ENCODE measurements around the gene RPIA.

Gene RPIA

GRCh38 chr2:88686320-88686719 is 5.2 kb upstream of the RPIA start:
- DNase-seq (ENCODE audit: low read depth), result no peak

GRCh38 chr2:88687384-88687783 is 4.1 kb upstream of the RPIA start:
- no peak for DNase-seq (ENCODE audit: low read depth)

- DNase-seq (ENCODE audit: low read depth), result peak; percentile 13
These were observed 708 bp upstream of the RPIA start for GRCh38 chr2:88690591-88691338.

- no peak for DNase-seq (ENCODE audit: low read depth)
These were observed 714 bp downstream of the RPIA start for GRCh38 chr2:88692187-88692586.

DNA sequence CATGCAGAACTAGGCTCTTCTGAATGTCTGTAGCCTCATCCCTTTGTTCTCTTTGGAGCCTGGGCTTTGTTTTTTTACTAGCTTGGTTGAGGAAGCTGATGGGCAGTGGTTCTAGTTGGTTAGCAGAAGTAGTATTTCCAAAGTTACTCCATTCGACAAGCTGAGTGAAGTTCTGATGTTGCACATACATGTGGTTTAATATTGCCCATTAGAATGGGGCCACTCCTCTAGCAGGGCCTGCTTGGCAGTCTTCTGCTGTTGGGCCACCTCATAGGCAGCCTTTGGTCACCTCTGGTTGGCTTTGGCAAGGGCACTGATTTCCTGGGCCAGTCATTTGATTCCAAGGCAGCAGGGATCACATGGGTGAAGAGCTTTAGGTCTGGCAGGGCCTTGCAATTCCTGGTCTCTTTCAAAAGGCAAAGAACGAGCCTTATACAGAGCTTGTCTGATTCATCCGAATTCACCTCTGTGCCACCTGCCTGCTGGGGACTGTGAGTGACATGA is 2.5 kb downstream of the RPIA start:
- no peak for DNase-seq (ENCODE audit: low read depth)

GRCh38 chr2:88696611-88697010 is 5.1 kb downstream of the RPIA start:
- no peak for DNase-seq (ENCODE audit: low read depth)

- no peak for DNase-seq (ENCODE audit: low read depth)
These were observed 6.0 kb downstream of the RPIA start for GRCh38 chr2:88697370-88698026.

GRCh38 chr2:88698027-88698413 is 6.5 kb downstream of the RPIA start:
- DNase-seq (ENCODE audit: low read depth), result no peak

DNA sequence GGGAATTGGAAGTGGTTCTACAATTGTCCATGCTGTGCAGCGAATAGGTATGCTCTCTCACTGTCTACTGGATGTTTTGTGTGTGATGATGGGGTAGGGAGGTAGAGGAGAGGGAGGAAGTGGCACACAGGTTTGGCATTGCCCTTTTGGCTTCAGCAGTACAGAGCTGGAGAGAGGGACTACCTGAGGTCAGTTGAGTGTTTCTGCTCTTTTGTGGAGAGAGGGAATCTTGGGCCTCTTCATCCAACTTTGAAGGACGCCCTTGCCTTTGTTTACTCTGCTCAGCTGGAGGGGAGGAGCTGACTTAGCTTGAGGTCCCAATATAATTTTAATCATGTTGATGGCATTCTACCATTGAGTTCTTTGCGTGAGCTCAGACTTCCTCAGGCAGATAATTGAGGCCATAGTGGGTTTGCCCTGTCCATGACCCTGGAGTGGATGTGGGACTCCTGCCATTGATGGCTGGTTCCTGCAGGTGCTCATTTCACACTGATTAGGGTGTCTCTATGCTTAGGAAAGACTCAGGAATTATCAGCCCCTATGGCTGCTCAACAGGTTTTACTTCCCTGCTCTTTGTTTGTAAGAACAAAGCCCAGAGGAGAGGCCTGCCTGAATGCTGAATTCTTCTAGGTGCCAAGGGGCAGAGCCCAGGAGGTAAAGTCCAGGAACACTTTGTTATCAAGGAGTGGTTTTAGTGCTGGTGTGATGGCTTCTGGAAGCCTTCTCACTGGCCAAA is 7.2 kb downstream of the RPIA start:
- no peak for DNase-seq (ENCODE audit: low read depth)

DNA sequence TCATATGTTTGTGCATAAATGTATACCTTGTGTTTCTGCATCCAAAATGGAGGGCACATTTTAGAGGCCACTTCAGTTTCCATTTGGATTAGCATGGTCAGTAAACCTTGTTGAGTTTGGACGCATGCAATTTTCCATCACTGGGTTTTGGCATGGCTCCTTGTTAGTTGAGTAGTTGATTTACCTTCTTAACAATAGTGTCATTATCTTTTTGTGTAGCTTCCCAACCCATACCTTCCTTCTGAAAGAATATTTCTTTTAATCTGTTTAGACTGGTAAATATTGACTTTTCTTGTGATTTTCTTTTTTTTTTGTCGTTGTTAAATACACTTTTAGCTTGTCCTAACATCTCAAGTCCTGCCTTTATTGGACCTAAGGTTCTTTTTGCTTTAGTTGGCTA is 15.5 kb downstream of the RPIA start:
- no peak for DNase-seq (ENCODE audit: low read depth)

- no peak for DNase-seq (ENCODE audit: low read depth)
These were observed 17.7 kb downstream of the RPIA start for GRCh38 chr2:88709181-88709631.

DNA sequence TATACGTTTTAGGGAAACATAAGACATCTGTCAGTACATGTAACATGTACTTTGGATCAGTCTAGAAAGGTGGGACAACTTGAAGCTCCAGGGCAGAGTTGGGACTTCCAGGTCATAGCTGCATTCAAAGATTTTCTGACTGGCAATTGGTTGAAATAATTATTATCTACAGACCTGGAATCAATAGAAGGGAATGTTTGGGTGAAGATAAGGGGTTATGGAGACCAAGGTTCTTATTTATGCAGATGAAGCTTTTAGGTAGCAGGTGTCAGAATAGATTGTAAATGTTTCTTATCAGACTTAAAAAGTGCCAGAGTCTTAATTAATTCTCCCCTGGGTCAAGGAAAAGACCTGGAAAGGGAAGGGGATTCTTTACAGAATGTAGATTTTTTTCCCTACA is 19.8 kb downstream of the RPIA start:
- DNase-seq (ENCODE audit: low read depth), result no peak

- DNase-seq (ENCODE audit: low read depth), result no peak
These were observed 20.4 kb downstream of the RPIA start for GRCh38 chr2:88711897-88712296.

DNA sequence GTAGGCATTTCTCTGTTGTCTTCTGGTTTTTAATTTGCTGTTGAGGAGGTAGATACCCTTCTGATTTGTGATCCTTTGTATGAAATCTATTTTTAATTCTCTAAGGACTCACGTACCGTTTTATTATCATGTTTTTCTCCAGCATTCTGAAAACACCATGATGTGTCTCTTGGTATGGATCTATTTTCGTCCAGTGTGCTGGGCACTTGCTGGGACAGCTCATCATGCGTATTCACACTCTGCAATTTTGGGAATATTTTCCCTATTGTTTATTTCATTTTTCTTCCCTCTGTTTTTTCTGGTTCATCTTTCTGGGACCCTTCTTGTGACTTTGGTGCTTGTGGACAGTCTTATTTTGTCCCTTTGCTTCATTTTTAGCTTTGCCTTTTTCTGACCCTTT is 21.9 kb downstream of the RPIA start:
- no peak for DNase-seq (ENCODE audit: low read depth)

GRCh38 chr2:88714667-88715066 is 23.2 kb downstream of the RPIA start:
- no peak for DNase-seq (ENCODE audit: low read depth)

- no peak for DNase-seq (ENCODE audit: low read depth)
These were observed 28.9 kb downstream of the RPIA start for GRCh38 chr2:88720399-88720798.

GRCh38 chr2:88721268-88721667 is 29.8 kb downstream of the RPIA start:
- no peak for DNase-seq (ENCODE audit: low read depth)

GRCh38 chr2:88724643-88725332 is 33.3 kb downstream of the RPIA start:
- DNase-seq (ENCODE audit: low read depth), result no peak

GRCh38 chr2:88729061-88729745 is 37.7 kb downstream of the RPIA start:
- no peak for DNase-seq (ENCODE audit: low read depth)

GRCh38 chr2:88733155-88733902 is 41.9 kb downstream of the RPIA start:
- DNase-seq (ENCODE audit: low read depth), result no peak

- no peak for DNase-seq (ENCODE audit: low read depth)
These were observed 43.7 kb downstream of the RPIA start for GRCh38 chr2:88735133-88735532.
